Small intestine (tissue), 7 donors: ENCODE data around the gene ROS1. TPM values are rescaled to one million over a fixed set of nuclear protein-coding genes. Genes with fewer than 3 reads are reported as not detected.
A peak's percentile ranks its signal among the peaks of the same experiment; 100 is the strongest.

Experiments used
- DNase-seq, 2 donors: peaks; one replicate each; pipeline versions ENCODE4 v3.0.0 to v3.0.0-alpha.2; 2013
- FAIRE-seq: peaks from 2 replicates; lab custom pipeline; 2012; peaks lifted over from hg19 to GRCh38; lab: Jason Lieb, UNC
- H3K27ac ChIP-seq, 3 donors: one replicate each; pipeline ENCODE4 v1.5.1; 2013; ENCODE audit warnings: low read length in 2 of 3, mild to moderate bottlenecking in 2 of 3, control low read depth in 1 of 3, inconsistent platforms in 1 of 3, low read depth in 1 of 3, moderate library complexity in 1 of 3
- H3K27me3 ChIP-seq, 3 donors: one replicate each; pipeline ENCODE4 v1.6.1; 2013; ENCODE audit warnings: low read length in 3 of 3, inconsistent platforms in 1 of 3; ENCODE audit not compliant: control insufficient read depth in 3 of 3, insufficient read depth in 3 of 3
- H3K36me3 ChIP-seq, 3 donors: one replicate each; pipeline ENCODE4 v1.6.1; 2013; ENCODE audit warnings: low read length in 3 of 3, inconsistent platforms in 1 of 3, low read depth in 1 of 3, mild to moderate bottlenecking in 1 of 3, moderate library complexity in 1 of 3; ENCODE audit not compliant: control insufficient read depth in 3 of 3, insufficient read depth in 2 of 3
- H3K4me1 ChIP-seq, 3 donors: one replicate each; pipeline ENCODE4 v1.6.1; 2013; ENCODE audit warnings: low read length in 2 of 3, inconsistent platforms in 1 of 3, low read depth in 1 of 3, mild to moderate bottlenecking in 1 of 3, moderate library complexity in 1 of 3; ENCODE audit not compliant: control insufficient read depth in 3 of 3, insufficient read depth in 2 of 3
- H3K4me3 ChIP-seq, 3 donors: one replicate each; pipeline ENCODE4 v1.5.1; 2013; ENCODE audit warnings: low read length in 3 of 3, control low read depth in 1 of 3, inconsistent platforms in 1 of 3, low read depth in 1 of 3, mild to moderate bottlenecking in 1 of 3, moderate library complexity in 1 of 3
- H3K9me3 ChIP-seq, 2 donors: one replicate each; pipeline ENCODE4 v1.6.1; 2013; ENCODE audit warnings: low read depth in 1 of 2, low read length in 1 of 2; ENCODE audit not compliant: control insufficient read depth in 2 of 2, insufficient read depth in 1 of 2
- WGBS, 3 donors: extraction: QIAGEN DNeasy Blood & Tissue Kit; methylation state at CpG; one replicate each; pipeline ENCODE4 v1.1.7; 2013; 5-methylcytosine and 5-hydroxymethylcytosine counted together
- polyA plus RNA-seq, 4 donors: library from polyadenylated mRNA; stranded (reverse) in 3 of 4; unstranded in 1 of 4; fragments of 200-250 nt in 3 of 4; fragments of 120-200 nt in 1 of 4; gene quantifications; one replicate each; pipeline versions ENCODE4 v1.2.1 to v1.2.3, GENCODE V29; 2013
- donor health status: healthy with polysubstance abuse.
- donor health status: control.
- donor health status: control.
- donor health status: Bipolar disorder and iron deficiency.
- donor health status: healthy.

Gene ROS1
- polyA plus RNA-seq, 4 donors, result under 0.01 to 4.9 (median under 0.01) TPM; not detected in 1

DNA sequence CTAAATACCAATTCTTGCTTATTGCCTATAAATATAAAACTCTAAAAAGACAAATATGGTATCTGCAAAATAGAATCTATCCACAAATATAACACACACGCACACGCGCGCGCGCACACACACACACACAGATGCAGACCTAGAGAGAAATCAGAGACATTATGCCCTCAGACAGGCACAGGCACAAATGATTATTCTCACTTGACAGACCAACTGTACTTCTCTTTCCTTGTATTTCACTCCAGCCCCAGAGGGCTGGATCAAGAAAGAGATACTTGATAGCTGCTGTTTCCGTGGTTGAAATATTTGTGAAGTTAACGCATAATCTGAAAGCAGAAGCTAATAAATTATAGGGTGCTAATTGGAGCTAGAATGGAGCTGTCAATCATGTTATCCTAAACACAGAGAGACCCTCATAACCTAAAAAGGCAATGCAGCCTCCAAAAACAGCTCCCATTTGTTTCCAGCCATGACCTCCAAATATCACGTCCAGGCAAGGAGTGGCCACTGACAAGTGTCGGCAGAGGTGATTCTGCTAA, 148.9 kb downstream of the ROS1 start:
- DNase-seq (no peak), FAIRE-seq (no peak)
- H3K4me3 ChIP-seq, result no peak overlapping the region
- H3K4me1 ChIP-seq, result no peaks in the 10 kb centered on the region
- H3K9me3 ChIP-seq, result no peaks in the 10 kb centered on the region
- H3K36me3 ChIP-seq, result no peaks in the 10 kb centered on the region
- WGBS, 3 donors, result 86 to 87% (median 86%) methylated on average over 10 of the region's 10 CpGs
- no peak overlapping the region for H3K27ac ChIP-seq
- H3K27me3 ChIP-seq, result peaks cover 0 to 41% (median 6%) of the 10 kb centered on the region in 3 donors

DNA sequence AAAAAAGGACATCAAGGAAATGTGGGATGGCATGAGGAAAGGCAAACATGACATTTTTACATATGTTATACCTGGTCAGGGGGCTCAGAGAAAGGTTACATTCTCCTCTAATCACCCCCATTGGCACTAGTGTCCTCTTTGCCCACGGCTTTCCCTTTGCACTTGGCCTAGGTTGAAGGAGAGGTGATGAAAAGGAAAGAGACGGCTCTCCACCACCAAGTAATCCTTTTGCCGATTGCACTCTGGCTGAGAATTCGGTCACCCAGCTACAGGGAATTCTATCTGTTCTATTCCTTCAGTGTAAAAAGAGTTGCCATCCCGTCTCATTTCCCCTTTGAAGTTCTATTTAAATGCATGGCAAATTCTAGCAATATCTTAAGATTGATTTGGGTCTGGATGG, 150.0 kb downstream of the ROS1 start:
- no peaks in the 10 kb centered on the region for H3K9me3 ChIP-seq

DNA sequence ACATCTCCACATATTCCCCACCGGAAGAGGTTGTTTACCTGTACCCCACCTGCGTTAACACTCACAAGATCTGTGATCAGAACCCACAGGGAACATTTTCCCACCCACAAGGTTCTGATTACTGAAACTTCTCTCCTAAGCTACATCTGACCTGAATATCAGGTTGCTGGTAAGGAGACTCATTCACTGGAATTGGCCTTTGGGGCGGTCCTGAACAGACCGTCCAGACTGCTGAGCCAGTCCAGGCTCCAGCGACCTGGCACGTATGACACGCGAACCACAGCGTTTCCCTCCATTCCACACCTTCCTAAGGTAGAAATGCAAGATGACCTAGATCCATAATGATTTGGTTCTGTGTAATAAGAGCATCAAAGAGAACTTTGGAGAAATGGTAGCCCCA, 150.5 kb downstream of the ROS1 start:
- peaks cover 8 to 54% (median 10%) of the 10 kb centered on the region in 3 donors for H3K27me3 ChIP-seq

More for the DNA sequence above, 150.0 kb downstream of the ROS1 start:
- 63 to 74% (median 69%) methylated on average over 5 of the region's 5 CpGs for WGBS, 3 donors
- H3K27ac ChIP-seq, result no peak overlapping the region
- no peak overlapping the region for H3K4me3 ChIP-seq
- no peaks in the 10 kb centered on the region for H3K36me3 ChIP-seq
- DNase-seq (no peak), FAIRE-seq (no peak)
- no peaks in the 10 kb centered on the region for H3K4me1 ChIP-seq
- H3K27me3 ChIP-seq, result peaks cover 3 to 51% (median 6%) of the 10 kb centered on the region in 3 donors

DNA sequence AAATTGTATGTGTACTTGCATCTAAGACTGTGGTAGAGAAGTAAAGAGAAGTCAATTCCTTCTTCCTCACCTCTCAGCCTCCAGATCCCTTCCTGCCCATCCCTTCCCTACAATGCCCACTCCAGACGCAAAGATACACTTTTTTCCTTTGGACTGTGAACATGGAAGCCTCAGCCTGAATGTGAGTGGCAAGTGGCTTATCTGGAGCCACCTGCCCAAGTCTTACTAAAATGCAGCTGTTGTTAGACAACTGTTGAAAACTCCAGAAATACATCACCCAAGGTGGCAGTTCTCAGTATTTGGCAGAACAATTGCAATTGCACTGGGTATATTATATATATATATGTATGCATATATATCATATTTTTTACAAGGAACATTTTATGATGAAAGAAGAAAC, 152.9 kb downstream of the ROS1 start:
- Histone ChIP-seq H3K4me1 (peaks cover 0 to 6% (median 0%) of the 10 kb centered on the region in 3 donors), H3K9me3 (no peaks in the 10 kb centered on the region), H3K27ac (no peak overlapping the region), H3K4me3 (no peak overlapping the region), H3K27me3 (peaks cover 11 to 77% (median 24%) of the 10 kb centered on the region in 3 donors), H3K36me3 (no peaks in the 10 kb centered on the region)
- FAIRE-seq, result no peak
- no peak for DNase-seq
- 13 to 32% (median 31%) methylated on average over 1 of the region's 1 CpG for WGBS, 3 donors

More for the DNA sequence above, 150.5 kb downstream of the ROS1 start:
- Histone ChIP-seq H3K4me1 (peaks cover 0 to 2% (median 0%) of the 10 kb centered on the region in 3 donors), H3K4me3 (no peak overlapping the region), H3K9me3 (no peaks in the 10 kb centered on the region), H3K36me3 (no peaks in the 10 kb centered on the region), H3K27ac (no peak overlapping the region)
- FAIRE-seq (no peak), DNase-seq (no peak)
- WGBS, 3 donors, result 85 to 89% (median 86%) methylated on average over 9 of the region's 9 CpGs

DNA sequence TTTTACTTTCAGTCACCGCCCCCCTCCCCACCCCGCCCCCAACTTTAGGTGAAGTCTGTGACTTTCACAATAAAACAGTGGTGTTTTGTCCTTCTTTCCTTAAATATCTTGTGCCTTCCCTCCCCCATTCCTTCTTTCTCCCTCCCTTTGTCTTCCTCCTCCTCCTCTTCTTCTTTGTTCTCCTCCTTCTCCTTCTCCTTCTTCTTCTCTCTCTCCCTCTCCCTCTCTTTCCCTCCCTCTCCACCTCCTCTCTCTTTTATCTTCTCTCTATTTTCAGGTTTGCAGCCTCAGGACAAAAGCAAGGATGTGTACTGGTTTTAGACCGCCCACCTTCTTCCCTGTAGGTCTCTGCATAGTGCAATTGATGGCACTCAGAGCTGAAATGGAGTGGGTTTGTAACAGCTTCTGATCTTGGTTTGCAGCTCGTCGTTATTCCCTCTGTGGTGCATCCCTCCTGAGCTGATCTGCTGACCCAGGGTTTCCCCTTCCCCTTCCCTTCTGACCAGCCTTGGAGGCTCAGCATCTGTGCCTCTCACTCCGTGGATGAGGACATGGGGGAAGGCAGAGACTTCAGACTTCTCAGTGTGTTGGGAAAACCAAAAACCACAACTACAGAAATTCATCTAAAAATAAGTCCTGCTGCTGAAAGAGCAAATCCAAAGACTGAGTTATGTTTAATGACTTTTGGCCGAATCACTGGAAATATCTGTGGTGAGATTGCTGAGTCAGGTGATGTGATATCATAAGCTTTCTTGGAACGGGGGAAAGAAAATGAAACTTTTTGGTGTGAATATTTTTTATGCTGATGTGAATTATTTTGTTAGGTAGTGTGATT, 153.5 kb downstream of the ROS1 start:
- Histone ChIP-seq H3K27me3 (peaks cover 11 to 83% (median 29%) of the 10 kb centered on the region in 3 donors), H3K27ac (no peak overlapping the region), H3K4me1 (peaks cover 0 to 6% (median 0%) of the 10 kb centered on the region in 3 donors), H3K9me3 (no peaks in the 10 kb centered on the region), H3K36me3 (no peaks in the 10 kb centered on the region), H3K4me3 (no peak overlapping the region)
- FAIRE-seq, result no peak
- 12 to 19% (median 16%) methylated on average over 8 of the region's 8 CpGs for WGBS, 3 donors
- no peak for DNase-seq

DNA sequence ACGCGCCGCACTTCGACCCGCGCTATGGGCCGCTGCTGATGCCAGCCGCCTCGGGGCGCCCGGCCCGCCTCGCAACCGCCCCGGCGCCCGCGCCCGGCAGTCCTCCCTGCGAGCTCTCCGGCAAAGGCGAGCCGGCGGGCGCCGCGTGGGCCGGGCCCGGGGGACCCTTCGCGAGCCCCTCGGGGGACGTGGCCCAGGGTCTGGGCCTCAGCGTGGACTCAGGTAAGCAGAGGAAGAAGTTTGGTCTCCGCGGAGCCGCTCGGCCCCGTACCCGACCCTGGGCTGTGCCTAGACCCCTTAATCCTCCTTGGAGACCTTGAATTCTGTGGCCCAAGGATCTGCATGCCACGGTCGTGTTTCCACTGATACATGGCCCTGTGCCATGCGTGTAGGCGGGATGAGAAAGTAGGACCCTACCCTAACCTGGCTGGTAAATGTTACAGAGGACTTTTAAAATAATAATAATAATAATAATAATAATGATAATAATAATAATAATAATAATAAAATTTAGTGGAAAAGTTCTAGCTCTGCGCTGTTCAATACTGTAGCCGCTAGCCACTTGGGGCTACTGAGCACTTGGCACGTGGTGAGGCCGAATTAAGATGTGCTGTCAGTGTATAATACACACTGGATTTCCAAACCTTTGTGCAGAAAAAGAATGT, 154.8 kb downstream of the ROS1 start:
- H3K36me3 ChIP-seq, result no peaks in the 10 kb centered on the region
- peaks cover 11 to 90% (median 35%) of the 10 kb centered on the region in 3 donors for H3K27me3 ChIP-seq
- no peak overlapping the region for H3K27ac ChIP-seq
- DNase-seq (peak in 1 of 2 donors; percentile 34), FAIRE-seq (no peak)
- WGBS, 3 donors, result 5 to 10% (median 8%) methylated on average over 45 to 48 of the region's 48 CpGs
- H3K4me3 ChIP-seq, result peak overlapping the region in 2 of 3 donors; percentile 9 to 12
- no peaks in the 10 kb centered on the region for H3K9me3 ChIP-seq
- peaks cover 0 to 12% (median 0%) of the 10 kb centered on the region in 3 donors for H3K4me1 ChIP-seq

DNA sequence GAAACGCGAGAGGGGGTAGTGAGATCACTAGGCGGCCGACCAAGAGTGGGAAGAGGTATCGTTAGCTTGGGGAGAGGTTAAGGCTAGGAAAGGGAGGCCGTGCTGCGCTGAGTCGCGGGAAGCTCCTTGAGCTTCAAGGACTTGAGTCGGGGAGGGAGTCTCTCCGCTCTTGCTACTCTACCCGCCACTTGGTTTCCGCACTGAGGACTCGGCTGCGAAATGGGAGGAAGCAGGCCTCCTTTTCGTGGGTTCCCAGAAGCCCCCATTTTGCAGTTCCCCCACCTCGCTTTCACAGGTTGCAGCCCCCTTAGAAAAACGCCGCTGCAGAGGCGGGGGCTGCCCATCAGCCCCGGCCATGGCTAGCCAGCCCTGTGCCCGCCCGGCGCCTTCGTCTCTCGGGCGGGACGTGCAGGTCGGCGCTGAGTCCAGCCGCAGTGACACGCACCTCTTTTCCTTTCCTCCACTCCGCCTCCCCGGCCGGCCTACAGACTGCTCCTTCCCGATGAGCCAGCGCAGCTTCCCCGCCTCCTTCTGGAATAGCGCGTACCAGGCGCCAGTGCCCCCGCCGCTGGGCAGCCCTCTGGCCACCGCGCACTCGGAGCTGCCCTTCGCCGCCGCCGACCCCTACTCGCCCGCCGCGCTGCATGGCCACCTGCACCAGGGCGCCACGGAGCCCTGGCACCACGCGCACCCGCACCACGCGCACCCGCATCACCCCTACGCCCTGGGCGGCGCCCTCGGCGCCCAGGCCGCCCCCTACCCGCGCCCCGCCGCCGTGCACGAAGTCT, 155.5 kb downstream of the ROS1 start:
- FAIRE-seq (no peak), DNase-seq (peak in 1 of 2 donors; percentile 42)
- no peaks in the 10 kb centered on the region for H3K36me3 ChIP-seq
- H3K27ac ChIP-seq, result no peak overlapping the region
- peaks cover 0 to 18% (median 0%) of the 10 kb centered on the region in 3 donors for H3K4me1 ChIP-seq
- no peaks in the 10 kb centered on the region for H3K9me3 ChIP-seq
- peaks cover 11 to 89% (median 41%) of the 10 kb centered on the region in 3 donors for H3K27me3 ChIP-seq
- peak overlapping the region in 2 of 3 donors; percentile 9 to 15 for H3K4me3 ChIP-seq
- 3 to 5% (median 4%) methylated on average over 56 to 74 of the region's 74 CpGs for WGBS, 3 donors
